ENCODE results near the gene GPC6.

GRCh38 chr13:93298713-93299112 lies 72.1 kb downstream of the GPC6 start:
- TF ChIP-seq CTCF (IDR thresholded peaks at IDR 0.05; ENCODE audit: low read depth, low read length): no peak
- no peak for TF ChIP-seq EZH2phosphoT487 (IDR thresholded peaks at IDR 0.05; ENCODE audit: low read depth)
